Neural crest cell (in vitro differentiated cells): Measurements from ENCODE around the gene TBC1D25. TPM values are rescaled to one million over a fixed set of nuclear protein-coding genes. Genes with fewer than 3 reads are reported as not detected.

Experiments used
- DNase-seq: peaks from one replicate; pipeline ENCODE4 v3.0.0; 2021; ENCODE audit warnings: low read depth, mixed read lengths, low spot score
- H3K27ac Mint-ChIP-seq: one replicate; pipeline ENCODE4 v1.8.0; 2021; ENCODE audit warnings: mild to moderate bottlenecking, mixed read lengths; ENCODE audit not compliant: unreplicated experiment
- H3K27me3 Mint-ChIP-seq: 2 replicates; pipeline ENCODE4 v1.8.0; 2021; ENCODE audit warnings: low read depth, mild to moderate bottlenecking, mixed read lengths
- H3K36me3 Mint-ChIP-seq: 2 replicates; pipeline ENCODE4 v1.8.0; 2021; ENCODE audit warnings: low read depth, mild to moderate bottlenecking, mixed read lengths
- H3K4me1 Mint-ChIP-seq: 2 replicates; pipeline ENCODE4 v1.8.0; 2021; ENCODE audit warnings: mixed read lengths
- H3K4me3 Mint-ChIP-seq: one replicate; pipeline ENCODE4 v1.8.0; 2021; ENCODE audit warnings: mild to moderate bottlenecking, mixed read lengths
- H3K9me3 Mint-ChIP-seq: 2 replicates; pipeline ENCODE4 v1.8.0; 2021; ENCODE audit warnings: mixed read lengths
- total RNA-seq: library from RNA; stranded (reverse); gene quantifications from 2 replicates; pipeline ENCODE4 v1.2.1, GENCODE V29; 2021
- TF ChIP-seq, protein P1 (sequence below): fragments of 200-600 bp; sonication (generic); conservative IDR thresholded peaks from 2 replicates; pipeline ENCODE4 v1.5.0; 2021; ENCODE audit warnings: antibody characterized with exemption, mild to moderate bottlenecking

Gene TBC1D25
- total RNA-seq, 1 donor from 2014 or later = 12.0 TPM

DNA sequence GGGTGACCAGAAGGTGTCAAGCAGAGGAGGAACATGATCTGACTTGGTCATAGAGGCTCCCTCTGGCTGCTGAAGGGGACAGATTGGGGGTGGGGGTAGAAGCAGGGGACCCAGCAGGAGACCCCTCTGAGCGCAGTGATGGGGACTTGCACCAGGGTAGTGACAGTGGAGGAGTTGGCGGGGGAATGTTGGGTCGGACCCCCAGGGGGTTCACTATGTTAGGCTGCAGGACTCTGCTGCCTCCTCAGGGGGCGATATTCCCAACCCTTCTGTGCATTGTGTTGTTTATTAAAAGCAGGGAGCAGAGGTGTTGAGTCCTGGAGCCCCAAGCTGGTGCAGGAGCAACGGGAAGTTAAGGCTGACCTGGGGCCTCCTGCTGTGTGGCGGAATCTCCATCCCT lies 66.6 kb downstream of the TBC1D25 start:
- TF ChIP-seq, protein P1, sequence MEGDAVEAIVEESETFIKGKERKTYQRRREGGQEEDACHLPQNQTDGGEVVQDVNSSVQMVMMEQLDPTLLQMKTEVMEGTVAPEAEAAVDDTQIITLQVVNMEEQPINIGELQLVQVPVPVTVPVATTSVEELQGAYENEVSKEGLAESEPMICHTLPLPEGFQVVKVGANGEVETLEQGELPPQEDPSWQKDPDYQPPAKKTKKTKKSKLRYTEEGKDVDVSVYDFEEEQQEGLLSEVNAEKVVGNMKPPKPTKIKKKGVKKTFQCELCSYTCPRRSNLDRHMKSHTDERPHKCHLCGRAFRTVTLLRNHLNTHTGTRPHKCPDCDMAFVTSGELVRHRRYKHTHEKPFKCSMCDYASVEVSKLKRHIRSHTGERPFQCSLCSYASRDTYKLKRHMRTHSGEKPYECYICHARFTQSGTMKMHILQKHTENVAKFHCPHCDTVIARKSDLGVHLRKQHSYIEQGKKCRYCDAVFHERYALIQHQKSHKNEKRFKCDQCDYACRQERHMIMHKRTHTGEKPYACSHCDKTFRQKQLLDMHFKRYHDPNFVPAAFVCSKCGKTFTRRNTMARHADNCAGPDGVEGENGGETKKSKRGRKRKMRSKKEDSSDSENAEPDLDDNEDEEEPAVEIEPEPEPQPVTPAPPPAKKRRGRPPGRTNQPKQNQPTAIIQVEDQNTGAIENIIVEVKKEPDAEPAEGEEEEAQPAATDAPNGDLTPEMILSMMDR = peak; percentile 27
- no peaks in the 10 kb centered on the region for H3K4me1 Mint-ChIP-seq
- peaks cover 3% of the 10 kb centered on the region for H3K9me3 Mint-ChIP-seq

GRCh38 chrX:48611703-48612102 lies 72.2 kb downstream of the TBC1D25 start:
- no peak overlapping the region for H3K4me3 Mint-ChIP-seq
- DNase-seq = no peak
- H3K27ac Mint-ChIP-seq = no peak overlapping the region
- no peaks in the 10 kb centered on the region for H3K27me3 Mint-ChIP-seq
- TF ChIP-seq, protein P1 = no peak
- H3K36me3 Mint-ChIP-seq = peaks cover 10% of the 10 kb centered on the region
- no peaks in the 10 kb centered on the region for H3K4me1 Mint-ChIP-seq
- peaks cover 3% of the 10 kb centered on the region for H3K9me3 Mint-ChIP-seq

More for the DNA sequence above, 66.6 kb downstream of the TBC1D25 start:
- no peak for DNase-seq
- Mint-ChIP-seq H3K4me3 (no peak overlapping the region), H3K36me3 (peaks cover 9% of the 10 kb centered on the region), H3K27ac (no peak overlapping the region), H3K27me3 (no peaks in the 10 kb centered on the region)

Other genes with a start within 250 kb of the TBC1D25 start
- not detected in 2 replicates for gene SSX3, start 183.0 kb upstream of the TBC1D25 start, total RNA-seq
- gene SSX4, start 156.2 kb upstream of the TBC1D25 start, total RNA-seq = not detected in 2 replicates
- not detected in 2 replicates for gene SSX4B, start 127.8 kb upstream of the TBC1D25 start, total RNA-seq
- gene SLC38A5, start 69.5 kb upstream of the TBC1D25 start, total RNA-seq = 6.5 and 8.8 TPM in 2 replicates
- 42.2 and 45.8 TPM in 2 replicates for gene FTSJ1, start 63.5 kb upstream of the TBC1D25 start, total RNA-seq
- gene PORCN, start 30.7 kb upstream of the TBC1D25 start, total RNA-seq = 13.0 and 14.2 TPM in 2 replicates
- 155 and 168 TPM in 2 replicates for gene EBP, start 17.9 kb upstream of the TBC1D25 start, total RNA-seq
- gene RBM3, start 34.8 kb downstream of the TBC1D25 start, total RNA-seq = 248 and 261 TPM in 2 replicates
- gene WDR13, start 57.8 kb downstream of the TBC1D25 start, total RNA-seq = 68.8 and 75.3 TPM in 2 replicates
- 0.64 and 0.70 TPM in 2 replicates for gene WAS, start 144.1 kb downstream of the TBC1D25 start, total RNA-seq
- gene SUV39H1, start 157.0 kb downstream of the TBC1D25 start, total RNA-seq = 20.4 and 20.8 TPM in 2 replicates
- gene GLOD5, start 222.0 kb downstream of the TBC1D25 start, total RNA-seq = not detected in 2 replicates
- gene GATA1, start 246.9 kb downstream of the TBC1D25 start, total RNA-seq = not detected in 2 replicates